ENCODE data around the gene UPF1. TPM values are rescaled to one million over a fixed set of nuclear protein-coding genes. Genes with fewer than 3 reads are reported as not detected.
"Not testable (repeated sequence)": the region's sequence is repeated elsewhere in the genome, so short reads cannot be mapped to it uniquely, and the experiment has no call there.

Gene UPF1
- total RNA-seq, 1 donor from 2014 or later, result 57.8 TPM

- intact Hi-C loops (cut with DNase I), result loop anchor here (10.0 kb wide), 1 partner anchor 81 kb away; no protein-coding TSS in a partner anchor
- no peak for ATAC-seq
- no peak for DNase-seq (ENCODE audit: low spot score)
Observed at GRCh38 chr19:18903156-18904037, 71.6 kb downstream of the UPF1 start.

- intact Hi-C loops (cut with DNase I), result loop anchor here (10.0 kb wide), 1 partner anchor 80 kb away; no protein-coding TSS in a partner anchor
- DNase-seq (ENCODE audit: low spot score) (no peak), ATAC-seq (no peak)
Observed at GRCh38 chr19:18904334-18905057, 72.7 kb downstream of the UPF1 start.

- ATAC-seq, result no peak
- DNase-seq (ENCODE audit: low spot score), result no peak
- intact Hi-C loops (cut with DNase I), result loop anchor here (10.0 kb wide), 1 partner anchor 80 kb away; no protein-coding TSS in a partner anchor
Observed at GRCh38 chr19:18905058-18905456, 73.3 kb downstream of the UPF1 start.

GRCh38 chr19:18905513-18906236, 73.9 kb downstream of the UPF1 start:
- no peak for DNase-seq (ENCODE audit: low spot score)
- ATAC-seq, result no peak
- intact Hi-C loops (cut with DNase I), result loop anchor here (10.0 kb wide), 1 partner anchor 79 kb away; no protein-coding TSS in a partner anchor

- no peak for ATAC-seq
- no peak for DNase-seq (ENCODE audit: low spot score)
- intact Hi-C loops (cut with DNase I), result loop anchor here (10.0 kb wide), 1 partner anchor 78 kb away; no protein-coding TSS in a partner anchor
Observed at GRCh38 chr19:18906605-18907519, 75.1 kb downstream of the UPF1 start.

- DNase-seq (ENCODE audit: low spot score) (no peak), ATAC-seq (no peak)
- intact Hi-C loops (cut with DNase I), result loop anchor here (10.0 kb wide), 1 partner anchor 76 kb away; no protein-coding TSS in a partner anchor
Observed at GRCh38 chr19:18908917-18909619, 77.3 kb downstream of the UPF1 start.

GRCh38 chr19:18910010-18910409, 78.3 kb downstream of the UPF1 start:
- ATAC-seq, result no peak
- intact Hi-C loops (cut with DNase I), result no loop called here
- no peak for DNase-seq (ENCODE audit: low spot score)

GRCh38 chr19:18910801-18911436, 79.2 kb downstream of the UPF1 start:
- no peak for ATAC-seq
- no peak for DNase-seq (ENCODE audit: low spot score)
- intact Hi-C loops (cut with DNase I), result no loop called here

- DNase-seq (ENCODE audit: low spot score), result no peak
- intact Hi-C loops (cut with DNase I), result no loop called here
- no peak for ATAC-seq
Observed at GRCh38 chr19:18912933-18913332, 81.2 kb downstream of the UPF1 start.

- ATAC-seq, result no peak
- intact Hi-C loops (cut with DNase I), result no loop called here
- DNase-seq (ENCODE audit: low spot score), result no peak
Observed at GRCh38 chr19:18913466-18913865, 81.7 kb downstream of the UPF1 start.

- DNase-seq (ENCODE audit: low spot score), result no peak
- intact Hi-C loops (cut with DNase I), result no loop called here
- ATAC-seq, result no peak
Observed at GRCh38 chr19:18915639-18916038, 83.9 kb downstream of the UPF1 start.

GRCh38 chr19:18917593-18917992, 85.8 kb downstream of the UPF1 start:
- DNase-seq (ENCODE audit: low spot score); intact Hi-C loops (cut with DNase I); ATAC-seq: not testable (repeated sequence)

Other genes with a start within 250 kb of the UPF1 start
- gene REX1BD, start 243.2 kb upstream of the UPF1 start, total RNA-seq, result 58.1 TPM
- gene CRLF1, start 225.2 kb upstream of the UPF1 start, total RNA-seq, result 4.5 TPM
- gene TMEM59L, start 219.1 kb upstream of the UPF1 start, total RNA-seq, result 1.2 TPM
- 26.1 TPM for gene KLHL26, start 194.9 kb upstream of the UPF1 start, total RNA-seq
- gene CRTC1, start 148.3 kb upstream of the UPF1 start, total RNA-seq, result 17.5 TPM
- gene COMP, start 40.7 kb upstream of the UPF1 start, total RNA-seq, result 7.6 TPM
- gene CERS1, start 64.2 kb downstream of the UPF1 start, total RNA-seq, result 19.7 TPM
- 104 TPM for gene COPE, start 87.4 kb downstream of the UPF1 start, total RNA-seq
- gene DDX49, start 87.8 kb downstream of the UPF1 start, total RNA-seq, result 24.0 TPM
- 23.1 TPM for gene HOMER3, start 109.3 kb downstream of the UPF1 start, total RNA-seq
- gene SUGP2, start 201.6 kb downstream of the UPF1 start, total RNA-seq, result 87.7 TPM
- gene ARMC6, start 201.6 kb downstream of the UPF1 start, total RNA-seq, result 12.3 TPM
- gene SLC25A42, start 232.0 kb downstream of the UPF1 start, total RNA-seq, result 14.8 TPM

All from sciatic nerve (tissue), 2 donors.